Measurements from ENCODE around the gene STK32A. TPM values are rescaled to one million over a fixed set of nuclear protein-coding genes. Genes with fewer than 3 reads are reported as not detected.
A peak's percentile ranks its signal among the peaks of the same experiment; 100 is the strongest.
"Not testable (repeated sequence)": the region's sequence is repeated elsewhere in the genome, so short reads cannot be mapped to it uniquely, and the experiment has no call there.

Gene STK32A
- total RNA-seq, 1 donor from 2014 or later = 1.1 TPM

GRCh38 chr5:147243238-147243637, 8.4 kb downstream of the STK32A start:
- DNase-seq; intact Hi-C loops (cut with DNase I); ATAC-seq (ENCODE audit: poor library complexity): not testable (repeated sequence)

GRCh38 chr5:147245381-147246165, 10.7 kb downstream of the STK32A start:
- intact Hi-C loops (cut with DNase I) = no loop called here
- ATAC-seq (ENCODE audit: poor library complexity) (peak; percentile 66), DNase-seq (no peak)

GRCh38 chr5:147248561-147248960, 13.7 kb downstream of the STK32A start:
- intact Hi-C loops (cut with DNase I) = no loop called here
- no peak for DNase-seq
- ATAC-seq (ENCODE audit: poor library complexity) = peak; percentile 76

- ATAC-seq (ENCODE audit: poor library complexity) (no peak), DNase-seq (no peak)
- intact Hi-C loops (cut with DNase I) = no loop called here
Measured at GRCh38 chr5:147259837-147260236, 25.0 kb downstream of the STK32A start.

GRCh38 chr5:147267082-147267832, 32.4 kb downstream of the STK32A start:
- intact Hi-C loops (cut with DNase I) = no loop called here
- ATAC-seq (ENCODE audit: poor library complexity) (no peak), DNase-seq (no peak)

- intact Hi-C loops (cut with DNase I) = no loop called here
Measured at GRCh38 chr5:147276497-147276896, 41.7 kb downstream of the STK32A start.

GRCh38 chr5:147286296-147286695, 51.5 kb downstream of the STK32A start:
- ATAC-seq (ENCODE audit: poor library complexity) (no peak), DNase-seq (no peak)
- intact Hi-C loops (cut with DNase I) = no loop called here

More at GRCh38 chr5:147276497-147276896, 41.7 kb downstream of the STK32A start:
- DNase-seq (no peak), ATAC-seq (ENCODE audit: poor library complexity) (no peak)

GRCh38 chr5:147287110-147287509, 52.3 kb downstream of the STK32A start:
- intact Hi-C loops (cut with DNase I) = no loop called here
- ATAC-seq (ENCODE audit: poor library complexity) = no peak
- DNase-seq = no peak

GRCh38 chr5:147290261-147290660, 55.4 kb downstream of the STK32A start:
- intact Hi-C loops (cut with DNase I) = no loop called here
- ATAC-seq (ENCODE audit: poor library complexity) (peak; percentile 99), DNase-seq (peak; percentile 52)

- ATAC-seq (ENCODE audit: poor library complexity) (no peak), DNase-seq (no peak)
- intact Hi-C loops (cut with DNase I) = no loop called here
Measured at GRCh38 chr5:147303251-147303650, 68.4 kb downstream of the STK32A start.

GRCh38 chr5:147303976-147304375, 69.2 kb downstream of the STK32A start:
- no peak for DNase-seq
- intact Hi-C loops (cut with DNase I) = no loop called here
- ATAC-seq (ENCODE audit: poor library complexity) = peak; percentile 71

- ATAC-seq (ENCODE audit: poor library complexity) (no peak), DNase-seq (no peak)
- intact Hi-C loops (cut with DNase I) = no loop called here
Measured at GRCh38 chr5:147305147-147305546, 70.3 kb downstream of the STK32A start.

- ATAC-seq (ENCODE audit: poor library complexity) (no peak), DNase-seq (no peak)
- intact Hi-C loops (cut with DNase I) = no loop called here
Measured at GRCh38 chr5:147306351-147306750, 71.5 kb downstream of the STK32A start.

GRCh38 chr5:147307170-147307569, 72.3 kb downstream of the STK32A start:
- no peak for ATAC-seq (ENCODE audit: poor library complexity)
- no peak for DNase-seq
- intact Hi-C loops (cut with DNase I) = no loop called here

GRCh38 chr5:147309621-147310020, 74.8 kb downstream of the STK32A start:
- ATAC-seq (ENCODE audit: poor library complexity) (no peak), DNase-seq (no peak)
- intact Hi-C loops (cut with DNase I) = no loop called here

GRCh38 chr5:147310059-147310704, 75.4 kb downstream of the STK32A start:
- DNase-seq (peak; percentile 62), ATAC-seq (ENCODE audit: poor library complexity) (peak; percentile 81)
- intact Hi-C loops (cut with DNase I) = no loop called here

- ATAC-seq (ENCODE audit: poor library complexity) (no peak), DNase-seq (no peak)
- intact Hi-C loops (cut with DNase I) = no loop called here
Measured at GRCh38 chr5:147317978-147318684, 83.3 kb downstream of the STK32A start.

- DNase-seq (no peak), ATAC-seq (ENCODE audit: poor library complexity) (no peak)
- intact Hi-C loops (cut with DNase I) = no loop called here
Measured at GRCh38 chr5:147321569-147321968, 86.7 kb downstream of the STK32A start.

- intact Hi-C loops (cut with DNase I) = no loop called here
- DNase-seq = no peak
- no peak for ATAC-seq (ENCODE audit: poor library complexity)
Measured at GRCh38 chr5:147327421-147327820, 92.6 kb downstream of the STK32A start.
